Erythroblast (primary cell): ENCODE data around the gene C2orf66.

ENCODE experiments used
- DNase-seq, 2 experiments: peaks; one replicate each; lab custom pipeline; 2025; lab: John Stamatoyannopoulos, UW
- GATA1 ChIP-seq: IDR thresholded peaks from 2 replicates; pipeline ENCODE4 v1.6.1; 2011; ENCODE audit warnings: low read depth, mild to moderate bottlenecking, control low read depth, low read length, moderate library complexity
- POLR2A ChIP-seq: IDR thresholded peaks from 2 replicates; pipeline ENCODE4 v1.6.1; 2011; ENCODE audit warnings: mild to moderate bottlenecking, low read length

The C2orf66 gene

DNA sequence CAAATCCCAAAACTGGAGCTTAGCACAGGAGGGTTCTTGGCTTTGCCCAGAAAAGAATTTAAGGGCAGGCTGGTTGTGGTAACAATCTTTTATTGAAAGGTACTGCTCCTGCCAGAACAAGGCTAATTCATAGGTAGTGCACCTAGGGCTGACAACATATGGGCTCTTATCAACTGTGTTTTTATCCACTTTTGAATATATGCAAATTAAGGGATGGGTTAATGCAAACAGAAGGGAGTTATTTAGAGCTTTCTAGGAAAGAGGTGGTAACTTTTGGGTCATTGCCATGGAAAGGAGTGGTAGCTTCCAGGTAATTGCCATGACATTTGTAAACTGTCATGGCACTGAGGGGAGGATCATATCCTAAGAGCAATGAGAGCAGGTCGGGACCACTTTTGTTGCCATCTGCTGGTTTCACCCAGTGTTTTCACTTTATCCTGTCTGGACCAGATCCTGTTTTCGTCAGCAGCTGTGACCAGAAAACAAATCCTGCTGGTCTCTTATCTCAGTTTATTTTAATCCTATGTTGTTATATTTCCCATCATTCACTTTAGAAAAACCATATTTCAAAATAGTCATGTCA is 981 bp downstream of the C2orf66 start:
- DNase-seq: peak in 1 of 2 experiments; percentile 4
- no peak for TF ChIP-seq POLR2A
- no peak for TF ChIP-seq GATA1

DNA sequence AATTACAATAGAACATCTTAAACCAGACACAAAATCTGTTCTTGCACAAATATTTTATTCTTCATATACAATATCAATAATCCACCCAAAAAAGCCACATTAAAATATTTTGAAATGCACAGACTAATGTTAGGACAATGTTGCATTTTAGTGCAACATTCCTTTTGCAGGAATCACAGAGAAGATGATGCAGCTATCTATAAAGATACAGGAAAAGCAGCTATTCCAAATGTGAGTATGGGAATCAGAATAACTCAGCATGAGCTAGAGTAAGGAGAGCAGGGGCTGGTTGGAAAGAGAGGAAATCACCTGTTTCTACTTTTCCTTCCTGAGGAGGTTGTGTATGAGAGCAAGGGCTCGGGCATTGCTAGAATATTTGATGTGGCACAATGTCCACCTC is 4.8 kb downstream of the C2orf66 start:
- DNase-seq: no peak
- TF ChIP-seq GATA1: no peak
- no peak for TF ChIP-seq POLR2A

DNA sequence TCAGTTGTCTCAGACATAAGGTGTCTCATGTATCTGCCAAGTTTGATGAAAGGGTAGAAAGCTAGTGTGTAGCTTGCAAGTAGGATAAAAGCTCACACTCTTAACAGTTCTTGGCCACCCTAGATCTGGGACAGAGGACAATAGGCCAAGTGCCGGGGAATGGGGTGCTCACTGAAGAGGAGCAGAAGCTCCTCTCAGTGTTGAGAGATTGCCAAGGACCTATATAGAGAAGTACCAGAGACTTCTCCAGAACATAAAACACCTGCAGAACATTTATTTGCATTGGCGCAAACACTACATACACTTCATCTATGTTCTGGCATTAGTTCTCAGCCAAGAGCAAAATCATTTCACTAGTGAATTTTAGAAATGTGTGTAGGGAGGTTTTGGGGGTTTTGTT is 6.8 kb downstream of the C2orf66 start:
- DNase-seq: no peak
- no peak for TF ChIP-seq GATA1
- TF ChIP-seq POLR2A: no peak

DNA sequence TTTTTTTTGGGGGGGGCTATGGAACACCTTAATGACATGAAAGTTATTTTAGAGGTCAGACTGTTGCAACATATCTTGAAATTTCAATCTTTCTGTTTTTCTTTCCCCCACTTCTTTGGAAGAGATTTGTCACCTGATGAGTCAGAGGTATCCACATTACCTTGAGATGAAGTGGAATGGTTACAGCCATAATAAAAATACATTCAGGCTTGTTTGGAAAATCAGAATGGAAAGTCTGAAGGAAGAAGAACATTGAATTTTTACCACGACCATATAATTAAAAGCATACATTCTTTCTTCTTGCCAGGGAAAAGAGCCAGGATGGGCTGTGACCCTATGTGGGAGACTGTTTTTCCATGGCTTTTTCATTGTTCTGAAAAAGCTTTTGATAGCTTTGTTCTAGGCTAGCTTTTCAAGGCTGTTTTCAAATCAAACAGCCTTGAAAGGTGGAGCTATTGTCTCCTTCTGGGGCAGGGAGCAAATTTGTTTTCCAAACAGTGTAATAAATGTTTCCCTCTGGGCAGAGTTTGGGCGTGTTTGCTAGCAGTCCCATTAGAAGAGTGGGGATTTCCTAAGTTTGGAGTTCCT is 7.4 kb downstream of the C2orf66 start:
- TF ChIP-seq POLR2A (no peak), GATA1 (no peak)
- DNase-seq: no peak

DNA sequence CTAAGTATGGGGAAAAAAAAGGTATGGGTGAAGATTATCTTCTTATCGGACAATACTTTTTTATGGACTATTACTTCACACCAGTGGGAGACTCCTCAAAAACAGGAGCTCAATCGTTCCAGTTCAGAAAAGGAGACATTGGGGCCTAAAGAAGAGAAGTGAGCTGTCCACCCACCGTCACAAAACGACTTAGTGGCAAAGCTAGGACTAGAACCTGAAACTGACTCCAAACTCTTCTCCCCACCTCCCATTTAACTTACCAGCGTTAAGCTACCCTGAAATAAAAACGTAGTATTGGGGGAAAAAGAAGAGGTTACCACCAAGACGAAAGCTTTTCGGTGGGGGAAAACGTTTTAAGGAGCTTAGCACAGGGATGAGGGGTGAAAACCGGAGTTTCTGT is 10.2 kb downstream of the C2orf66 start:
- DNase-seq: peak in 1 of 2 experiments; percentile 69
- no peak for TF ChIP-seq POLR2A
- no peak for TF ChIP-seq GATA1

DNA sequence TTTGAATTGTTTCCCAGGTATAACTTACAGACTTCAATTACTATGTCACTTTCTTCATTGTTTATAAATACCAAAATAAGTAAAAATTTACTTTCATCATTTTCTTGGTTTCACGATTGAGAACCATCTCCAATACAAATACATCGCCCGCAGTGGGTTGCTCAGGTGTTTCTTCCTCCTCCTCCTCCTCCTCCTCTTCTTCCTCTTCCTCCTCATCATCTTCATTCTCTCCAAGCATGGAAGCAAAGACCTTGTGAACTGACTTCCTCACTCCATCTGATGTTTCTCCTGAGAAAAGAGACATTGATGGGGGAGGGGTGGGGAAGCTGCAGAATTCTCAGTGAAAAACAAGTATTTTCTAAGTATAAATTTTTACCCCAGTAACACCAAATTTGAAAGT is 16.3 kb downstream of the C2orf66 start:
- DNase-seq: no peak
- TF ChIP-seq GATA1: no peak
- TF ChIP-seq POLR2A: no peak

DNA sequence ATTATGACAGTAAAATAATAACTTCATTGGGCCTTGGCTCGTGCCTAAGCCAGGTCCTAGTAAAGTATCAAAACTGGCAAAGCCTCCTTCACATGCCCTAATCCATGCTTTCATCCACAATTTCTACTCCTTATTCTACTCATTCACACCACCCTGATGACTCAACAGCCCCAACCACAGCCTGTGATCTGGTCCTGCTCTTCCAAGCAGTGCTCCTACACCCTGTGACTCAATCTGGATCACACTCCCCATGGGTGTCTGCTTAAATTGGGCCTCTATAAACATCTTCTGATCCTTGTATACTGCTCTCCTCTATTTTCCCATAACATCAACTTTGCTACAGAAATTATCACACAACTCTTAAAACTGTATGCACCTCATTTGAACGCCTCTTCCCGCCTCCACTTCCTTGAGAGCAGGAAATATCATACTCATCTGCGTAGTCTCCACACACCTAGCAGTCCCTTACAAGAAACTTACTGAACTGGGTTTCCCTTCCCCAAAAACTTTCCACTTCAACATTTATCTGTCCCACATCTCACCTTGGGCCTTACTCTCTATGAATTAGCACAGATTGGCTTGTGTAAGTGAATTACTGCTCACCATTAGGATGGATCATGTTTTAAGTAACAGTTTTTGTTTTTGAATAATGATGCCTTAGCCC is 25.6 kb downstream of the C2orf66 start:
- TF ChIP-seq GATA1: no peak
- TF ChIP-seq POLR2A: no peak
- DNase-seq: peak in 1 of 2 experiments; percentile 13

DNA sequence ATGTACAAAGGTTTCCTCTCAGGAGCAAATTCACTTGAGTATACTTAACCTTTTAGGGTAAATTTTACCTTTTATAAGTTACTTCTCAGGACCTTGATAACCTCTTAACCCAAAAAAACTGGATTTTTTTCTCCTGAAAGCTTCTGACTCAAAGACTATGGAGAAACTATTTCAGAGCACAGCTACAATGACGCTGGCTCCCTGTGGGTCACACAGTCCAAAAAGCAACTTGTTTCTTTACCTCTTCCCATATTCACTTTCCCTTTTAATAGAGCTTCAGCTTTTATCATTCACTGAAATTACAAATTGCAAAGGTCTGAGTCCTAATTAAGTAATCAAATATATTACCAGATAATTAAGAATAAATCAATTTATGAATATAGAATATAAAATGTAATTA is 42.1 kb downstream of the C2orf66 start:
- DNase-seq: no peak
- no peak for TF ChIP-seq GATA1

DNA sequence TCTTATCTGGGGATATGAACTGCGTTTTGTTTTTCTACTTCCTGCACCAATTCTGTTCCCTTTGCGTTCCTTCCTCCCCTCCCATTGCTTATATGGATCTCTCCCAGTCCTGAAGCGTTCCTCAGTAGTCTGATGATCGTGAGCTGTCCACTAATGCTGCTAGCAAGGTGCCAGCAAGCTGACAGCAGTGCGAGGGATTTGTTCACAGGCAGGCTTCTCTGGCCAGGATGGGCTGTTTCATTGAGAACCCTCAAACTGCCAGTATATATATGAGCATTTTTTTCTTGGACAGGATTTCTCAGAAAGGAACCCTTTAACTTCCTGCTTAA is 49.8 kb downstream of the C2orf66 start:
- DNase-seq: no peak
- TF ChIP-seq POLR2A (no peak), GATA1 (no peak)

DNA sequence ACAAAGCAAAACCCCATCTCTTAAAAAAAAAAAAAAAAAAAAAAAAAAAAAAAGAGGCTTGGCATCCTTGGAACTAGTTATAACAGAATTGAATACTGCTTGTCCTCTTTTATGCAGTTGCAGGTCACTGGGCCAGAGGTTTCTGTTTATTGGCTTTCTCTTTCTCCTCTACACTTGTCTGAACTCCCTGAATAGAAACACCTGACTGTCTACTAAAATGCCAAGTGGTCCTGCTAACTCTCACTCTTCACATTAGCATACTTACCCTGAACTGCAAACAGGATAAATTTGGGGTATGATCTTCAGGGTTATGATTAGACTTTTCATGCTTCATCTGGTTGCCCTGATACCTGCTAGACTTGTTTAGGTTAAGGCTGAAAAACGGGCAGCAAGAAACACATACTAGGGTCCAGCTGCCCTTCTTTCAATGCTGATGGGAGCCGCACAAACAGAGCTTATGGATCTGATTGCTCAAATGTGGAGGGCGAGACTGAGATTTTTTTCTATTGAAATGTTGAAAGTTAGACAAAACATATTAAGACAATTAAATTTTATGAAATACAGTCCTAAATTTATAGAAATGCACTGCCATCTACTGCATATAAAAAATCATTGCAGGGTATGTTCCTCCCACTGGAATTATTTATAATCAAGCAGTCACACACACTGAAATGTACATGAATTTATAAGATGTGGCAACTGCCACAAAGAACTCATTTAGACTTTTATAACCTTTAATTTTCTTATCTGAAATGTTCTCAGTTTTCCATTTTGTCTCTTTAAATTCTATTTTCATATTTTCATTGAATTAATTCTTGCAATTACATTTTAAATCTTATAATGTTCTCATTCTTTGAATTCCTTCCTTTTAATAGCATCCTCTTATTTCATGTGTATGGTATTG is 50.4 kb downstream of the C2orf66 start:
- no peak for DNase-seq
- TF ChIP-seq GATA1 (no peak), POLR2A (no peak)
